Osteoblast (primary cell): ENCODE measurements around the gene TTC23L. TPM values are rescaled to one million over a fixed set of nuclear protein-coding genes. Genes with fewer than 3 reads are reported as not detected.

Experiments
- DNase-seq: peaks from one replicate; pipeline ENCODE4 v3.0.0; 2011; ENCODE audit warnings: low spot score, mixed read lengths; ENCODE audit not compliant: insufficient read length; ENCODE audit errors: missing footprints
- H2AFZ ChIP-seq: 2 replicates; pipeline ENCODE4 v1.6.0; 2011; ENCODE audit warnings: mild to moderate bottlenecking, low read length
- H3K27ac ChIP-seq: 2 replicates; pipeline ENCODE4 v1.5.1; 2011; ENCODE audit warnings: mild to moderate bottlenecking, low read depth, low read length, moderate library complexity
- H3K27me3 ChIP-seq: 2 replicates; pipeline ENCODE4 v1.6.0; 2012; ENCODE audit warnings: mild to moderate bottlenecking, control low read depth, inconsistent platforms, low read length, moderate library complexity; ENCODE audit not compliant: insufficient read depth
- H3K36me3 ChIP-seq: 2 replicates; pipeline ENCODE4 v1.5.1; 2011; ENCODE audit warnings: mild to moderate bottlenecking, low read length, control low read depth, moderate library complexity; ENCODE audit not compliant: insufficient read depth
- H3K4me1 ChIP-seq: 2 replicates; pipeline ENCODE4 v1.5.1; 2011; ENCODE audit warnings: mild to moderate bottlenecking, low read length, control low read depth, moderate library complexity; ENCODE audit not compliant: insufficient read depth
- H3K4me2 ChIP-seq: 2 replicates; pipeline ENCODE4 v1.6.0; 2011; ENCODE audit warnings: mild to moderate bottlenecking, low read length; ENCODE audit not compliant: insufficient read depth
- H3K4me3 ChIP-seq: fragments of 200-600 bp; sonication (generic); 3 replicates; pipeline ENCODE4 v1.5.1; 2012; ENCODE audit warnings: mild to moderate bottlenecking, low read length, inconsistent platforms; ENCODE audit not compliant: insufficient read depth
- H3K79me2 ChIP-seq: 2 replicates; pipeline ENCODE4 v1.6.0; 2012; ENCODE audit warnings: mild to moderate bottlenecking, low read length, control low read depth, inconsistent platforms; ENCODE audit not compliant: insufficient read depth
- H3K9me3 ChIP-seq: 2 replicates; pipeline ENCODE4 v1.5.1; 2011; ENCODE audit warnings: low read depth, low read length, control low read depth
- H4K20me1 ChIP-seq: 2 replicates; pipeline ENCODE4 v1.6.0; 2012; ENCODE audit warnings: mild to moderate bottlenecking, low read length, control low read depth; ENCODE audit not compliant: insufficient read depth
- CTCF ChIP-seq: IDR thresholded peaks from 2 replicates; pipeline ENCODE4 v1.5.1; 2011; ENCODE audit warnings: mild to moderate bottlenecking, low read depth, low read length, moderate library complexity; ENCODE audit errors: extremely low read depth
- total RNA-seq: library from RNA; depleted of rRNA; stranded (reverse); fragments of >200 nt; gene quantifications from 2 replicates; pipeline ENCODE4 v1.2.3, GENCODE V29; 2012

Gene TTC23L
- 0.29 TPM in 1 of 2 replicates, not detected in the other for total RNA-seq

- H3K27me3 ChIP-seq, result no peaks in the 10 kb centered on the region
- H3K79me2 ChIP-seq, result no peaks in the 10 kb centered on the region
- peak within 1 kb of the TSS; percentile 61 for H3K27ac ChIP-seq
- peaks cover 2% of the 10 kb centered on the region for H3K36me3 ChIP-seq
- peak within 1 kb of the TSS; percentile 92 for H2AFZ ChIP-seq
- DNase-seq, result peak; percentile 95
- H3K4me3 ChIP-seq, result peak within 1 kb of the TSS; percentile 96
- peak within 1 kb of the TSS; percentile 94 for H3K4me2 ChIP-seq
- no peaks in the 10 kb centered on the region for H4K20me1 ChIP-seq
- H3K9me3 ChIP-seq, result no peaks in the 10 kb centered on the region
- no peak for TF ChIP-seq CTCF
- H3K4me1 ChIP-seq, result no peaks in the 10 kb centered on the region
Measured at GRCh38 chr5:34838785-34839714, at the start of gene TTC23L. TSS of gene TTC23L (plus strand) at chr5:34839164. CDS start at chr5:34840672, 1,508 bp downstream.

GRCh38 chr5:34789639-34790038 lies 49.3 kb upstream of the TTC23L start:
- peaks cover 41% of the 10 kb centered on the region for H3K4me1 ChIP-seq
- peaks cover 4% of the 10 kb centered on the region for H3K36me3 ChIP-seq
- TF ChIP-seq CTCF, result no peak
- peaks cover 73% of the 10 kb centered on the region for H3K79me2 ChIP-seq
- peaks cover 20% of the 10 kb centered on the region for H4K20me1 ChIP-seq
- H3K4me3 ChIP-seq, result no peak overlapping the region
- peak overlapping the region; percentile 61 for H3K27ac ChIP-seq
- no peaks in the 10 kb centered on the region for H3K9me3 ChIP-seq
- no peak overlapping the region for H2AFZ ChIP-seq
- DNase-seq, result no peak
- peak overlapping the region; percentile 23 for H3K4me2 ChIP-seq
- no peaks in the 10 kb centered on the region for H3K27me3 ChIP-seq

- H3K4me2 ChIP-seq, result peak overlapping the region; percentile 23
- peak overlapping the region; percentile 61 for H3K27ac ChIP-seq
- H3K4me3 ChIP-seq, result no peak overlapping the region
- TF ChIP-seq CTCF, result no peak
- H4K20me1 ChIP-seq, result peaks cover 22% of the 10 kb centered on the region
- DNase-seq, result no peak
- H2AFZ ChIP-seq, result no peak overlapping the region
- no peaks in the 10 kb centered on the region for H3K27me3 ChIP-seq
- H3K9me3 ChIP-seq, result no peaks in the 10 kb centered on the region
- H3K36me3 ChIP-seq, result peaks cover 4% of the 10 kb centered on the region
- H3K79me2 ChIP-seq, result peaks cover 74% of the 10 kb centered on the region
- peaks cover 41% of the 10 kb centered on the region for H3K4me1 ChIP-seq
Measured at GRCh38 chr5:34790069-34790468, 48.9 kb upstream of the TTC23L start.

- H3K4me1 ChIP-seq, result peaks cover 41% of the 10 kb centered on the region
- peaks cover 16% of the 10 kb centered on the region for H3K36me3 ChIP-seq
- H3K27ac ChIP-seq, result peak overlapping the region; percentile 80
- H4K20me1 ChIP-seq, result peaks cover 24% of the 10 kb centered on the region
- no peak overlapping the region for H3K4me3 ChIP-seq
- peaks cover 75% of the 10 kb centered on the region for H3K79me2 ChIP-seq
- no peak overlapping the region for H2AFZ ChIP-seq
- H3K9me3 ChIP-seq, result no peaks in the 10 kb centered on the region
- DNase-seq, result peak; percentile 72
- H3K4me2 ChIP-seq, result peak overlapping the region; percentile 22
- TF ChIP-seq CTCF, result no peak
- H3K27me3 ChIP-seq, result no peaks in the 10 kb centered on the region
Measured at GRCh38 chr5:34791761-34792244, 47.2 kb upstream of the TTC23L start.
